SK-N-DZ (cell line): ENCODE results near the gene ETFB.

Experiments used
- DNase-seq: peaks from one replicate; pipeline ENCODE4 v3.0.0-alpha.2; 2015; ENCODE audit warnings: low spot score

Gene ETFB

GRCh38 chr19:51372649-51373504 lies 6.7 kb upstream of the ETFB start, which contains the start of gene NKG7:
TSS of gene NKG7 (minus strand) at chr19:51372654. CDS start at chr19:51372535, 119 bp downstream.
- no peak for DNase-seq

DNA sequence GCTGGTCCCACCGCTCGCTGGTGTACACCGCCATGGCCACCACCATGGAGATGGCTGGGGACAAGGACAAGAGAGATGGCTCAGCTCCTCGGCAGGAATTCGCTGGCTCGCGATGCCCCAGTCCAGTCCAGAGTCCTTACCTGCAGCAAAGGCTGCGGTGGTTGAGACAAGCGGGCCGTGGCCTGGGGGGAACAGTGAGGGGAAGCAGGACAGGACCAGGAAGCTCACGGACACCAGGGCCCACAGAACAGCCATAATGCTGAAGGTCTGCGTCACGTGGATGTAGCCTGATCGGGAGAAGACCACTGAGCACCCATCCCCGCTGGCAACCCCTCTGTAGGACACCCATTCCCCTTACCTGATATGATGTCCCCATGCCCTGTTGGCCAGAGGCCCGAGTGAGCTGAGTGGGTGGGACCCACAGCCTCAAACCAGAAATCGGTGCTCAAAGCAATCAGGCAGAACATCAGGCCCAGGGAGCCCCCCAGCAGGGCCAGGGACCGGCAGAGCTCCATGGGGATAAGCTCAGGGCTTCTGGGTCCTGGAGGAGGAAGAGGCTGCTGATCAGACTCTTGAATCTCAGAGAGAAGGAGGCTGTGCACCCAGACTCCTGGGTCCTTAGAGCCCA lies 5.9 kb upstream of the ETFB start:
- DNase-seq = no peak

DNA sequence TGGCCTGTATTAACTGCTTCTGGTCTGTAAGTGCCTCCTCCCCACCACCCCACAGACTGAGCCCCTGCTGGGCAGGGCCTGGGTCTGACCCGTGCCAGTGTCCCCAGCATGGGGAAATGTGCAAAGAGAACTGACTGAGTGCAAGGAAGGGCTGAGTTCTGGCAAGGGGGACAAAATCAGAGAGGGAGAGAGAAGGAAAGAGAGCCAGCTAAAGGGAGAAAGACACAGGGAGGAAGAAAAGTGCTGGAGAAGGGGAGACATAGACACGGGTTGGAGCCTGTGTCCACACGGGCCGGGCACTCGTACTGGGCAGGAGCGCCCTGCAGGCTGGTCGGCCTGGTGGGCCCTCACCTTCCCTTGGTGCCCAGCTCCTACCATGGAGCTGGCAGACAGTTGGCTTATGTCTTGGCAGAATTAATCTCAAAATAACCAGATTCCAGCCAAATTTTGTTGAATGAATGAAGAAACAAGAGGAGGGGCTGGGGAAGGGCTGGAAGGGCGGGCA lies 5.0 kb upstream of the ETFB start:
- no peak for DNase-seq

- no peak for DNase-seq
These were observed 4.0 kb upstream of the ETFB start for GRCh38 chr19:51370230-51370629.

GRCh38 chr19:51368366-51369282 lies 2.4 kb upstream of the ETFB start, which contains the start of gene CLDND2:
TSS of gene CLDND2 (minus strand) at chr19:51369003. CDS start at chr19:51368577, 426 bp downstream.
- no peak for DNase-seq

DNA sequence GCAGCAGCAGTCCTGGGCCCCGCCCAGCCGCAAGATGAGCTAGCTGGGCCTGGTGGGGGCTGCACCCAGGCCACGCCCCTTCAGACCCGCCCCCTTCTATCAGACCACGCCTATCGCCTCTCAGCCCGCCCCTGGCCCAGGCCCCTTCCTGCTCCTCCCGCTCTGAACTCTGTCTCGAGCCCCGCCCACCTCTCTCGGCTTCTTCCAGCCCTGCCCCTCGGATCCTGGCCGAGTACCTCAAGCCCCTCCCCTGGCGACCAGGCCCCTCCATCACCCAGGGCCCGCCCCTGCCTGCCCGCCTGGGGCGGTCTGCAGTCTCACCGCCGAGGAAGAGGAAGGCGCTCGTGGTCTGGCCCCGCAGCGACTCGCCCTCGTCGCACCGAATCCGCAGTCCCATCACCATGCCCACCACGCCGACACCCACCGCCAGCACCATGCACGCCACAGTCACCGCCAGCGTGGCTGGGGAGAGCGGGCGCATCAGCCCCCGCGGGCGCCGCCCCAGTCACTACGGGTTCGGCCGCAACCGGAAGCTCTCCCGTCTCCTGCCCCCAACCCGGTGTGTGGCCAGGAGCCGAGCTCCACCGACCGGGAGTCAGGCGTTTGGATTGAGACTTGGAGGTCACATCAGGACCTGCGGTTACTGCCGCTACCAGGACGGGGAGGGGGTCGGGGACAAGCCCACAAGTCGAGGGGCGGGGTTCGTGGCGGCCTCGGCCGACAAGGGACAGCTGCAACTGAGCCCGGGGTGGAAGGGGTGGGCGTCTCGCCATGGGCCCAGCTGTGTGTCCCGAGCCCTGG lies 1.6 kb upstream of the ETFB start:
- peak; percentile 96 for DNase-seq

- DNase-seq = no peak
These were observed 1.0 kb upstream of the ETFB start for GRCh38 chr19:51367255-51367564.

DNA sequence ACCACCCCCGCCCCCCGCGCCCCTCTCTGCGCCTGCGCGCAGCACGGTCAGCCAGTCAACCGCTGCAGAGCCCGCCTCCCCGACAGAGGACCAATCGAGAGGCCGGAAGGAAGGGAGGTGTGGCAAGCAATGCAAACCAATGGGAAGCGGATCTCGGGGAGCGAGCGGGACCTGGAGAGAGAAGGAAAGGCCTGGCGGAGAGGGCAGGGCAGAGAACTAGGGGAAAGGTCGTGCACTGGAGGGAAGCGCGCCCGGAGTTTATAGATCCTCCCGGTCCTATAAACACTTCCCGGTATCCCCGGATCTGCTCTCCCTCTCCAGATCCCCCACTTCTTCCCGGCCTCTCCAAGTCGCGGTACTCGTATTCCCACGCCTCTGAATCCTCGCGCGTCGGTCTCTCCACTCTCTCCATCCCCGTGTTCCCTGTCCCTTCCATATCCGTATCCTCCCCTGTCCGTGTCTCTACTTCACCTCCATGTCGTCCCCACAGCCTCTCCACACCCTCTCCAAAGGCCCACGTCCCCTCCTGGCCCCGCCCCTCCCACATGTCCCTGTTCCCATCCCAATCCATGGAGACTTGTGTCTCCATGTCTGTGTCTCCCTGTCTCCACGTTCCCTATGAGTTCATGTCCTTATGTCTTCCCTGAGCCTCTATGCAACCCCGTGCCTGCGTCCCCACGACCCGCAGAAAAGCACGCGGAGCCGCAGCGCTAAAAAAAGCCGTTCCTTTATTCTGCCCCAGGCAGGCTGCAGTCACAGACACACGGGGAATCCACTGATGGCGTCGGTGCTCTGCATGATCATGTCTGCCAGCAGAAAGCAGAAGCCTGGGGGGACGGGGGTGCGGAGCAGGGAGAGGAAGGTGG lies 434 bp upstream of the ETFB start:
- peak; percentile 96 for DNase-seq

DNA sequence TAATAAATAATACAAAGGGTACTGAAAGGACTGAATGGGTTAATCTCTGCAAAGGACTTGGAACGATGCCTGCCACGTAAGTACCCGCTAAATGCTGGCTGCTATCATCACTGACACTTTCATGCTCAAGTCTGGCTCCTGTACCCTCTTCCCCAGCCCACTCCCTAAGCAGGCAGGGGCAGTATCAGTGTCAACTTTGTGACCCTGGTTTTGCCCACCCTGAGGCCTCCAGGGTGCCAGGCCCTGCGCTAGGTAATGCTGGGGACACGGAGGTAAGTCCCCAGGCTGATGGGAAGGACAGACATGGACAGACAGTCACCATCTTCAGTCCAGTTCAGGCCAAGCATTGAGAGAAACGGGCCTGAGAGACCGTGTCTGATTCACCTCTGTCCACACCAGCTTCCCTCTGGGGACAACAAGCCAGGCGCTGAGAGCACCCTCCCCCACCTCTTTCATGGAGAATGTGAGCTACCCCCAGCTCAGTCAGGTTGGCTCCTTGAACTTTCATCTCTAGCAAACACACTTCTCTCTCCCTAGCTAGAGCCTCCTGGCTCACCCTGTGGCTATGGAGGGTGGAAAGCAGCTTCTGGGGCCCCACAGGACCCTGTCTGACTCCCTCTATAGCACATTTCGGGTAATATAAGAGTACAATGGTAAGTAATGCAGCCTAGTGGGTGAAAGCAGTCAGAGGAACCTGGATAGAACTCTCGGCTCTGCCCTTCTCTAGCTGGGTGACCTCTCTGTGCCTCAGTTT lies 800 bp downstream of the ETFB start:
- no peak for DNase-seq

GRCh38 chr19:51364200-51365106 lies 1.7 kb downstream of the ETFB start:
- DNase-seq = no peak

DNA sequence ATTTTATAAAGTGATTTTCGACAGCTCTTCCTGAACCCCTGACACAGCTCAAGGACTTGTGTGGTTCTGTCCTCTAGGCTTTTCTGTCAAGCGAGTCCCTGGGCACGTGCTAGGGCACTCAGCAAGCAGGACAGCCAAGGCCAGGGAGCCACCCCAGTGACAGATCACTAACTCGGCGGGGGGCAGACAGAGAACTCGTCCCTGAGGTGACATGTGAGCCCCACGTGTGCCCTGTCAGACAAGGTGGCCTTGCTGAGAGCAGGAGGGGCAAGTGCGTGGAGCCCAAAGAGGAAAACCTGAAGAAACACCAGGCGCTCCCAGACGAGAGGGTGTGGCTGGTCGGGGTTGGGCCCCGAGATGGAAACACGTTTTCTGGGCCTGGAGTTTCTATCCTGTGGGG lies 4.9 kb downstream of the ETFB start:
- DNase-seq = no peak

DNA sequence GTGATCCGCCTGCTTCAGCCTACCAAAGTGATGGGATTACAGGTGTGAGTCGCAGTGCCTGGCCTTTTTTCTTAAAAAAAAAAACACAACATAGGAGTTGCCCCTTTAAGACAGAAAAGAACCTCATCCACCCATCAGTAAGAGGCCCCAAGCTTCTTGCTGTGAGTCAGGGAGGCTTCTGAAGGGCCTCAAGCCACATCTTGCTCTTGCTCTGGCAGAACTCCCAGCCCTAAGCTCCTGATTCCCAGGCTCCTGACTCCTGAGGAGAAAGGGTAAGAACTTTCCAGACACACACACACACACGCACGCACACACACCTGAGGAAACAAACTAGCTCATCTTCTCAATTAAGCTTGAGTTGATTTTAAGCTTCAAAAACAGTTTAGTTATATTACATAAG lies 6.9 kb downstream of the ETFB start:
- no peak for DNase-seq

- no peak for DNase-seq
These were observed 8.2 kb downstream of the ETFB start for GRCh38 chr19:51357952-51358351.

DNA sequence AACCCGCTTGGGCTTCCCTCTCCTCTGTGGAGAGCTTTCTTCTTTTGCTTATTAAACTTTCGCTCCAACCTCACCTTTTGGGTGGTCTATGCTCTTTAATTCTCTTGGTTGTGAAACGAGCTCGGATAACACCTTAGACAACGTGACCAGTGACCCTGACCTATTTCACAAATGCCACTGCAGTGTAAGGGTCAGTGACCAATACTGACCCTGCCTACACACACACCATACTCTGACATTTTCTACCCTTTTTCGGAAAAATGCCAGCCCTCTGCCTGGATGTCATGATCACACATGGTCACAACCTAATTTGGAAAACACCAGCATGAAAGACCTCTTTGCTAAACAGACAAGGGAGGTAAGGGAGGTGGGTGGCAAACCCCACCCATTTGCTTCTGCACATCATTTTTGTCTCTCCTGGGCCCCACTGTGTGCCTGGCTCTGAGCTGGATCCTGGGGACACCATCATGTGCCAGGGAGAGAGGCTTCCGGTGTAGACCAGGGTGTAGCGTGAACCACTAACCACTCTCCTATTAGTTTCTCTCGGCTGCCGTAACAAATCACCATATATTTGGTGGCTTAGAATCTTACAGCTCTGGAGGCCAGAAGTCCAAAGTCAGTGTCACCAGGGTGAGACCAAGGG lies 9.9 kb downstream of the ETFB start:
- DNase-seq = no peak

- DNase-seq = peak; percentile 63
These were observed 11.4 kb downstream of the ETFB start for GRCh38 chr19:51354742-51355148.

- DNase-seq = peak; percentile 33
These were observed 12.0 kb downstream of the ETFB start for GRCh38 chr19:51354103-51354741.

DNA sequence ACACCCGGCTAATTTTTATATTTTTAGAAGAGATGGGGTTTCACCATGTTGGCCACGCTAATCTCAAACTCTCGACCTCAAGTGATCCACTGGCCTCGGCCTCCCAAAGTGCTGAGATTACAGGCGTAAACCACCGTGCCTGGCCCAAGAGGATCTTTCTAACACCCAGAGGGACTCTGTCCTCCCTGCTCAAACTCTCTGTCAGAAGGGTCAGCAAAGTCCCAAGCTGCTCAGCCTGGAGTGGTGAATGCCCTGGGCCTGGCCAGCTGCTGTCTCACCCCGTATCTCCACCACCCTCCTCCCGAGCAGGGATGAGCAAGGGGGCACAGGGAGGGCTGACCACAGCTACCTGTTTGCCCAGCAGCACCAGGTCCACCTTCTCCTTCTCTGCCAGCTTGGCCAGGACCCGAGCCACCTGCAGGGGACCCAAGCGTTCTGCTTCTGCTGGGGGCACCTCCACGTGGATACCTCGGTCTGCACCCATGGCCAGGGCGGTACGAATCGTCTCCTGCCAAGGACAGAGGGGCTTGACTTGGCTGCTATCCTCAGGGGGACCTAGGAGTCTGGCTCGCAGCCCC lies 13.3 kb downstream of the ETFB start:
- DNase-seq = no peak
